RPMI7951 (cell line): ENCODE measurements around the gene SORCS2. TPM values are rescaled to one million over a fixed set of nuclear protein-coding genes. Genes with fewer than 3 reads are reported as not detected.
A peak's percentile ranks its signal among the peaks of the same experiment; 100 is the strongest.

ENCODE experiments used
- DNase-seq: peaks from one replicate; pipeline ENCODE4 v3.0.0-alpha.2; 2012; ENCODE audit warnings: low read depth
- total RNA-seq: library from RNA; depleted of rRNA; stranded (reverse); fragments of >200 nt; shearing (Covaris generic); gene quantifications from 2 replicates; pipeline ENCODE4 v1.2.3, GENCODE V29; 2014

The SORCS2 gene
- total RNA-seq, 1 experiment from 2014 or later = 2.0 TPM

- DNase-seq = peak; percentile 84
Observed at GRCh38 chr4:7266525-7267292, 74.4 kb downstream of the SORCS2 start.

GRCh38 chr4:7267829-7268228 is 75.5 kb downstream of the SORCS2 start:
- DNase-seq = no peak

GRCh38 chr4:7268941-7269340 is 76.6 kb downstream of the SORCS2 start:
- no peak for DNase-seq

GRCh38 chr4:7270121-7270520 is 77.8 kb downstream of the SORCS2 start:
- no peak for DNase-seq

GRCh38 chr4:7272404-7272803 is 80.1 kb downstream of the SORCS2 start:
- DNase-seq = no peak

- DNase-seq = no peak
Observed at GRCh38 chr4:7273738-7274297, 81.5 kb downstream of the SORCS2 start.

GRCh38 chr4:7275067-7275466 is 82.7 kb downstream of the SORCS2 start:
- DNase-seq = no peak

GRCh38 chr4:7275490-7276154 is 83.3 kb downstream of the SORCS2 start:
- DNase-seq = no peak

GRCh38 chr4:7276515-7276914 is 84.2 kb downstream of the SORCS2 start:
- DNase-seq = no peak

- no peak for DNase-seq
Observed at GRCh38 chr4:7278071-7278765, 85.9 kb downstream of the SORCS2 start.

- no peak for DNase-seq
Observed at GRCh38 chr4:7278981-7279380, 86.6 kb downstream of the SORCS2 start.

- peak; percentile 48 for DNase-seq
Observed at GRCh38 chr4:7279902-7280301, 87.6 kb downstream of the SORCS2 start.

- DNase-seq = peak; percentile 87
Observed at GRCh38 chr4:7280926-7281690, 88.8 kb downstream of the SORCS2 start.

GRCh38 chr4:7281691-7282665 is 89.6 kb downstream of the SORCS2 start:
- DNase-seq = peak; percentile 87

- no peak for DNase-seq
Observed at GRCh38 chr4:7282786-7283440, 90.6 kb downstream of the SORCS2 start.

GRCh38 chr4:7285244-7286094 is 93.1 kb downstream of the SORCS2 start:
- no peak for DNase-seq

- DNase-seq = no peak
Observed at GRCh38 chr4:7286170-7286569, 93.8 kb downstream of the SORCS2 start.

GRCh38 chr4:7286798-7287197 is 94.5 kb downstream of the SORCS2 start:
- DNase-seq = no peak
